ENCODE data around the gene BTN2A1.

The BTN2A1 gene

GRCh38 chr6:26470643-26471042, 12.9 kb downstream of the BTN2A1 start:
- H3K4me1 ChIP-seq (ENCODE audit: insufficient read depth, low read length, severe bottlenecking), result peaks cover 22% of the 10 kb centered on the region
- H3K27ac ChIP-seq (ENCODE audit: low read depth, low read length, poor library complexity, severe bottlenecking), result no peak overlapping the region
- H3K79me2 ChIP-seq (ENCODE audit: insufficient read depth, low read length), result no peaks in the 10 kb centered on the region
- H3F3A ChIP-seq (ENCODE audit: insufficient read depth, low read length), result no peaks in the 10 kb centered on the region
- no peak overlapping the region for H3K4me2 ChIP-seq (ENCODE audit: low read length)
- no peak overlapping the region for H2AFZ ChIP-seq (ENCODE audit: low read length)
- no peaks in the 10 kb centered on the region for H3K27me3 ChIP-seq (ENCODE audit: insufficient read depth, low read length)
- peaks cover 19% of the 10 kb centered on the region for H3K9me3 ChIP-seq (ENCODE audit: low read length)
- H3K9ac ChIP-seq (ENCODE audit: low read length), result no peak overlapping the region
- no peaks in the 10 kb centered on the region for H3K9me2 ChIP-seq (ENCODE audit: low read depth, low read length)
- H3K4me3 ChIP-seq (ENCODE audit: low read depth, low read length, poor library complexity, severe bottlenecking), result no peak overlapping the region
- TF ChIP-seq CTCF (IDR thresholded peaks at IDR 0.05; ENCODE audit: low read length) (no peak), EZH2 (IDR thresholded peaks at IDR 0.05; ENCODE audit: borderline replicate concordance, low read length) (no peak)
- H3K36me3 ChIP-seq (ENCODE audit: insufficient read depth, low read length), result no peaks in the 10 kb centered on the region; the same call in 1 of the 2 replicates
- H4K20me1 ChIP-seq (ENCODE audit: insufficient read depth, low read length), result no peaks in the 10 kb centered on the region

GRCh38 chr6:26471970-26472369, 14.2 kb downstream of the BTN2A1 start:
- Histone ChIP-seq H3K9me2 (ENCODE audit: low read depth, low read length) (no peaks in the 10 kb centered on the region), H3K27me3 (ENCODE audit: insufficient read depth, low read length) (no peaks in the 10 kb centered on the region), H3K4me3 (ENCODE audit: low read depth, low read length, poor library complexity, severe bottlenecking) (no peak overlapping the region), H3K9me3 (ENCODE audit: low read length) (peaks cover 19% of the 10 kb centered on the region), H3K4me2 (ENCODE audit: low read length) (no peak overlapping the region), H3K9ac (ENCODE audit: low read length) (no peak overlapping the region), H2AFZ (ENCODE audit: low read length) (no peak overlapping the region), H4K20me1 (ENCODE audit: insufficient read depth, low read length) (no peaks in the 10 kb centered on the region), H3K36me3 (ENCODE audit: insufficient read depth, low read length) (no peaks in the 10 kb centered on the region; the same call in 1 of the 2 replicates), H3K79me2 (ENCODE audit: insufficient read depth, low read length) (no peaks in the 10 kb centered on the region), H3K4me1 (ENCODE audit: insufficient read depth, low read length, severe bottlenecking) (peaks cover 35% of the 10 kb centered on the region), H3F3A (ENCODE audit: insufficient read depth, low read length) (no peaks in the 10 kb centered on the region; the same call in 1 of the 2 replicates), H3K27ac (ENCODE audit: low read depth, low read length, poor library complexity, severe bottlenecking) (no peak overlapping the region)
- TF ChIP-seq EZH2 (IDR thresholded peaks at IDR 0.05; ENCODE audit: borderline replicate concordance, low read length) (no peak), CTCF (IDR thresholded peaks at IDR 0.05; ENCODE audit: low read length) (no peak)

DNA sequence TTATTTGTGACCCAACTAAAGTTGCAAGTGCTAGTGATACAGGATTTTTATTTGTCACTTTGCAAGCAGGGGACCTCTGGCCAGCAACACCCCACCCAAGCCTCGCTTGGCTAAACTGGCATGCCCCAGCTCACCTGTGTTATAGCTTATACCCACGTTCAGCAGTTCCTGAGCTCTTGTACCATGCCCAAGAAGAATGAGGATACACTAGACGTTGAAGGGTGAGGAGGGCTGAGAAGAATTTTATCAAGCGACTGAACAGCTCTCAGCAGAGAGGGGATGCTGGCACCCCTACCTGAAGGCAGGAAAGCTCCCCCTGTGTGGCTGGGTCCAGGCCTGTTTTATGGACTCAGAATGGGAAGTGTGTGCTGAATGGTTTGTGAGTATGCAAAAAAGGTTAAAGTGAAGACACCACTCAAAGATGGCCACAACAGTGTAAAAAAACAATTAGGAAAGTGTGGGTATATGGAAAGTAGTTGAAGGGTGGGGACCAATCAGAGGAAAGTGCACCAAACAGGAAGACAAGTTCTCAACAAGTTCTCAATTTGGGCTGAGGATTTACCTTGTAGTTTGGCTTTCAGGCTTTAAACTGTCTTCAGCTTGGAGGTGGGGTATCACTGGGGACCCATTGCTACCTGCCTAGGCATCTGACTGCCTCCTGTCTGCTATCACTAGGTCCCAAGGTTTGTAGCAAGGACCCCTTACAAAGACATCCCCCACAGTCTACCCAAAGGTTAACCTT, 15.0 kb downstream of the BTN2A1 start:
- Histone ChIP-seq H3K36me3 (ENCODE audit: insufficient read depth, low read length) (no peaks in the 10 kb centered on the region; the same call in 1 of the 2 replicates), H3K9me2 (ENCODE audit: low read depth, low read length) (no peaks in the 10 kb centered on the region), H3K4me1 (ENCODE audit: insufficient read depth, low read length, severe bottlenecking) (peaks cover 42% of the 10 kb centered on the region), H4K20me1 (ENCODE audit: insufficient read depth, low read length) (no peaks in the 10 kb centered on the region), H3K79me2 (ENCODE audit: insufficient read depth, low read length) (no peaks in the 10 kb centered on the region), H3K4me2 (ENCODE audit: low read length) (no peak overlapping the region), H3F3A (ENCODE audit: insufficient read depth, low read length) (no peaks in the 10 kb centered on the region; the same call in 1 of the 2 replicates), H3K27me3 (ENCODE audit: insufficient read depth, low read length) (no peaks in the 10 kb centered on the region), H3K9ac (ENCODE audit: low read length) (no peak overlapping the region), H3K9me3 (ENCODE audit: low read length) (peaks cover 19% of the 10 kb centered on the region), H3K4me3 (ENCODE audit: low read depth, low read length, poor library complexity, severe bottlenecking) (no peak overlapping the region), H2AFZ (ENCODE audit: low read length) (no peak overlapping the region), H3K27ac (ENCODE audit: low read depth, low read length, poor library complexity, severe bottlenecking) (no peak overlapping the region)
- TF ChIP-seq EZH2 (IDR thresholded peaks at IDR 0.05; ENCODE audit: borderline replicate concordance, low read length), result no peak
- no peak for TF ChIP-seq CTCF (IDR thresholded peaks at IDR 0.05; ENCODE audit: low read length)

Data from OCI-LY1 (cell line).